Measurements from ENCODE around the gene STXBP6.

Gene STXBP6

DNA sequence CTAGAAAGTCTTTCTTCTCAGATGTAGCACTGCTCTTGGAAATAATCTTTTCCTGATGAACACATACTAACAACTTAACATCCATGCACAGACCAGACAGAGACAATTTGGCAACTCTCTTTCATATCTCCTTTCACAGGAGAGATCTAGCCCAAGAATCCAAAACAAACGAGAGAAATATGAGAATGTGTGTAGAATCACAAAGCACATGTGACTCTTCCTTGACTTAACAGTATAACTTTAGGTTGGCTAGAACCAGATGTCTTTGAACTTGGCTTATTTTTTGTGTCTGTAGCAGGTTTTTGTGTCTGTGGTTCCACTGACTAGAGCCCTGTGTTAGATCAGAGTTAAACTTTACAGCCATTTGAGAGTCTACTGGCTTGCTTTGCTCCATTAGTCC is 114.2 kb downstream of the STXBP6 start:
- Histone ChIP-seq H3K4me3 (ENCODE audit: low read depth in 1 of 2, low read length in 1 of 2) (no peak overlapping the region), H3K27ac (no peak overlapping the region), H3K27me3 (no peaks in the 10 kb centered on the region), H3K4me1 (ENCODE audit: control insufficient read depth in 1 of 2, insufficient read depth in 1 of 2, low read depth in 1 of 2, low read length in 1 of 2) (no peaks in the 10 kb centered on the region), H3K9me3 (no peaks in the 10 kb centered on the region), H3K36me3 (no peaks in the 10 kb centered on the region)
- TF ChIP-seq, protein P1, sequence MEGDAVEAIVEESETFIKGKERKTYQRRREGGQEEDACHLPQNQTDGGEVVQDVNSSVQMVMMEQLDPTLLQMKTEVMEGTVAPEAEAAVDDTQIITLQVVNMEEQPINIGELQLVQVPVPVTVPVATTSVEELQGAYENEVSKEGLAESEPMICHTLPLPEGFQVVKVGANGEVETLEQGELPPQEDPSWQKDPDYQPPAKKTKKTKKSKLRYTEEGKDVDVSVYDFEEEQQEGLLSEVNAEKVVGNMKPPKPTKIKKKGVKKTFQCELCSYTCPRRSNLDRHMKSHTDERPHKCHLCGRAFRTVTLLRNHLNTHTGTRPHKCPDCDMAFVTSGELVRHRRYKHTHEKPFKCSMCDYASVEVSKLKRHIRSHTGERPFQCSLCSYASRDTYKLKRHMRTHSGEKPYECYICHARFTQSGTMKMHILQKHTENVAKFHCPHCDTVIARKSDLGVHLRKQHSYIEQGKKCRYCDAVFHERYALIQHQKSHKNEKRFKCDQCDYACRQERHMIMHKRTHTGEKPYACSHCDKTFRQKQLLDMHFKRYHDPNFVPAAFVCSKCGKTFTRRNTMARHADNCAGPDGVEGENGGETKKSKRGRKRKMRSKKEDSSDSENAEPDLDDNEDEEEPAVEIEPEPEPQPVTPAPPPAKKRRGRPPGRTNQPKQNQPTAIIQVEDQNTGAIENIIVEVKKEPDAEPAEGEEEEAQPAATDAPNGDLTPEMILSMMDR (IDR thresholded peaks at IDR 0.05) = no peak

DNA sequence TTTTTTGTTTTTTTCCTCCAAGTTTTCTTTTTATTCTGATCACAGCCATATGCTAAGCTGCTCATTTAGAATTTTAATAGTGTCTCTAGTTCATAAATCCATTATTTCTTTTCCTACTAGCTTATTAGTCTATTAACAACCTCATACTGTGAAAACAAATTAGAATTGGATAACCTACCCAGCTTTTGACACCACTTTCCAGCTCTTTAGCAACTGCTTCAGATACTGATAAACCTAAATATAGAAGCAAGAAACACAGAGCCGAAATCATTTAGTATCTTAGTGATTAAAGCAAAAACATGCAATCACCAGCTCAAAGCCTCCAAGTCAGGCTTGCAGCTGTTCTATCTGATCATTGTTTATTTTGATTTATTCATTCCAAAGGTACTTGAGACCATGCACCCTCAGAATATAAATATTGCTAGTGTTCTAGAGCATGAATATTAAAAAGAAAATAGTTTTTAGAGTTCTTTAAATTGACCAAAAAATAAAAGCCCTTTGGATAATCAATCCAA is 121.5 kb downstream of the STXBP6 start:
- no peaks in the 10 kb centered on the region for H3K36me3 ChIP-seq

DNA sequence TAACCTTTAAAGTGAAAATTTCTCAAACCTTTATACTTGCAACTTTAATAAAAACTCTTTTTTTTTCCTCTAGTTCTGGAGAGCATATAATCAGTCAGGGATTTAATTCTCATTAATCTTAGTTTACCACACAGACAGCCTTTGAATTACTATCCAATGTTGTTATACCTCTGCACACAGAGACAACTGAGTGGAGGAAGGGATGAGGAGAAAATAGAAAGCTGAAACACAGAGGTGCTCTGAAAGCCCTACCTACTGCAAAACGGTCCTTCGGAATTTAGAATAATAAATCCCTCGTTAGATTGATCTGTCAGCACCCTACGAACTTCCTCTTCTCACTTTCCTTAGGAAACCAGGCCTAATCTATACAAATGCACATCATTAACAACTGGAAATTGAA is 122.1 kb downstream of the STXBP6 start:
- H3K4me1 ChIP-seq (ENCODE audit: control insufficient read depth in 1 of 2, insufficient read depth in 1 of 2, low read depth in 1 of 2, low read length in 1 of 2) = no peaks in the 10 kb centered on the region
- H3K4me3 ChIP-seq (ENCODE audit: low read depth in 1 of 2, low read length in 1 of 2) = no peak overlapping the region
- H3K9me3 ChIP-seq = no peaks in the 10 kb centered on the region
- no peak overlapping the region for H3K27ac ChIP-seq
- H3K36me3 ChIP-seq = no peaks in the 10 kb centered on the region
- TF ChIP-seq, protein P1 (IDR thresholded peaks at IDR 0.05) = no peak
- no peaks in the 10 kb centered on the region for H3K27me3 ChIP-seq

More for the DNA sequence above, 121.5 kb downstream of the STXBP6 start:
- Histone ChIP-seq H3K27ac (no peak overlapping the region), H3K4me3 (ENCODE audit: low read depth in 1 of 2, low read length in 1 of 2) (no peak overlapping the region), H3K4me1 (ENCODE audit: control insufficient read depth in 1 of 2, insufficient read depth in 1 of 2, low read depth in 1 of 2, low read length in 1 of 2) (no peaks in the 10 kb centered on the region), H3K9me3 (no peaks in the 10 kb centered on the region), H3K27me3 (no peaks in the 10 kb centered on the region)
- TF ChIP-seq, protein P1 (IDR thresholded peaks at IDR 0.05) = no peak

DNA sequence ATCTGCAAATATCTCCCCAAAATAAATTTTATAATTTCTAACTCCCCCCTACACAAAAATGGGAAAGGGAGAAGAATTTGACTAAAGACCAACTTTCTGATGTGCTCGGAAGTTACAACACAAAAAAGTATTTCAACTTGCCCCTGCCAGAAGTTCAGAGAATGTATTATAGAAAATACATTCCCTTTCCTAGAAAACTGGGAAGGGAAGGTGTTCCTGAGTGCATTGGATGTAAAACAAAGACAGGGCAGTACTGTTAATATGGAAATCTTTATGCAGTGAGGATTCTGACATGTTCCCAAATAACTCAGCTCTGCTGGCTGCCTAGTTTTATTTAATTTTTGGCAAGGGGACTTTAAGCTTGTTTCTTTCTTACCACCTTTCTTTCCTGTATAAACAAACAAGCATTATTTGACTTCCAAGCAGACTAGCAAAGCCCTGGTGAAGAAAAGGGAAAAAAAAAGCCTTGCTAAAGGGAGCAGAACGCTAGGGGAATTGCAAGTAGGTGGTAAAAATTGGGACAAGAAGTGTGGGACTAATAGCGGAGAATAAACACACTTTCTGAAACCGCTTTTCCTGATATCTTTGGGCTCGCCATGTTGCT is 124.1 kb downstream of the STXBP6 start:
- no peak overlapping the region for H3K27ac ChIP-seq
- no peaks in the 10 kb centered on the region for H3K36me3 ChIP-seq
- H3K27me3 ChIP-seq = no peaks in the 10 kb centered on the region
- no peaks in the 10 kb centered on the region for H3K4me1 ChIP-seq (ENCODE audit: control insufficient read depth in 1 of 2, insufficient read depth in 1 of 2, low read depth in 1 of 2, low read length in 1 of 2)
- TF ChIP-seq, protein P1 (IDR thresholded peaks at IDR 0.05) = no peak
- H3K4me3 ChIP-seq (ENCODE audit: low read depth in 1 of 2, low read length in 1 of 2) = no peak overlapping the region
- H3K9me3 ChIP-seq = no peaks in the 10 kb centered on the region

DNA sequence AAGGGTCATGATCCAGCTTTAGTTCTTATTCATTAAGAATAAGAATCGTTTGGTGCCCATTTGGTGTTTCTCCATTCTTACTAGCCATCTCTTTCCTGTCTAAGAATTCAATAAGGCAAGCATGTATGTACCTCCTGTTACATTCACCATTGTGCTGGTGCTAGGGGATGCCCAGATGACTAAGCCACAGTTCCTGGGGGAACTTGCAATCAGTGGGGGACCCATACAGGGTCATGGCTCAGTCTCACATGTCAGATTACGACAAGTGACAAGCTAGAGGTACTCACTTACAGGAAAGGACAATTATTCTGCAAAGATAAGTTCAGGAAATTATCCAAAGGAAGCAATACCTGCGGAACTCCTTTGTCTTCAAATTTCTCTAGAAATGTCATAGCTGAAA is 125.4 kb downstream of the STXBP6 start:
- TF ChIP-seq, protein P1 (IDR thresholded peaks at IDR 0.05) = no peak
- Histone ChIP-seq H3K36me3 (no peaks in the 10 kb centered on the region), H3K27me3 (no peaks in the 10 kb centered on the region), H3K27ac (no peak overlapping the region), H3K9me3 (no peaks in the 10 kb centered on the region), H3K4me1 (ENCODE audit: control insufficient read depth in 1 of 2, insufficient read depth in 1 of 2, low read depth in 1 of 2, low read length in 1 of 2) (no peaks in the 10 kb centered on the region), H3K4me3 (ENCODE audit: low read depth in 1 of 2, low read length in 1 of 2) (no peak overlapping the region)

All from neutrophil (primary cell).